Choroid plexus epithelial cell (primary cell): ENCODE measurements around the gene ATG4C.

Source experiments
- DNase-seq: peaks from one replicate; pipeline ENCODE4 v3.0.0-alpha.2; 2010; ENCODE audit warnings: low read depth
- H3K4me3 ChIP-seq: 2 replicates; pipeline ENCODE4 v1.5.1; 2011; ENCODE audit warnings: low read depth, mild to moderate bottlenecking, control low read depth, low read length, moderate library complexity
- CTCF ChIP-seq: conservative IDR thresholded peaks from 2 replicates; pipeline ENCODE4 v1.5.1; 2011; ENCODE audit warnings: low read depth, mild to moderate bottlenecking, control low read depth, inconsistent platforms, low read length, moderate library complexity

Gene ATG4C

GRCh38 chr1:62840555-62840954, 56.6 kb downstream of the ATG4C start:
- DNase-seq: no peak
- no peak for TF ChIP-seq CTCF
- H3K4me3 ChIP-seq: no peak overlapping the region

- peak; percentile 63 for TF ChIP-seq CTCF
- H3K4me3 ChIP-seq: no peak overlapping the region
- DNase-seq: peak; percentile 86
These were observed 57.7 kb downstream of the ATG4C start for GRCh38 chr1:62841587-62842169.

GRCh38 chr1:62844030-62844429, 60.1 kb downstream of the ATG4C start:
- no peak overlapping the region for H3K4me3 ChIP-seq
- no peak for TF ChIP-seq CTCF
- DNase-seq: no peak

GRCh38 chr1:62849031-62849430, 65.1 kb downstream of the ATG4C start:
- H3K4me3 ChIP-seq: no peak overlapping the region
- TF ChIP-seq CTCF: peak; percentile 42
- no peak for DNase-seq

- no peak overlapping the region for H3K4me3 ChIP-seq
- DNase-seq: no peak
- TF ChIP-seq CTCF: no peak
These were observed 68.3 kb downstream of the ATG4C start for GRCh38 chr1:62852253-62852652.

GRCh38 chr1:62856960-62857359, 73.0 kb downstream of the ATG4C start:
- TF ChIP-seq CTCF: no peak
- H3K4me3 ChIP-seq: no peak overlapping the region
- no peak for DNase-seq

- no peak for TF ChIP-seq CTCF
- no peak overlapping the region for H3K4me3 ChIP-seq
- DNase-seq: no peak
These were observed 85.4 kb downstream of the ATG4C start for GRCh38 chr1:62869217-62869754.
